GM18505 (cell line): ENCODE data around the gene RNF151.
A peak's percentile ranks its signal among the peaks of the same experiment; 100 is the strongest.
"Not testable (repeated sequence)": the region's sequence is repeated elsewhere in the genome, so short reads cannot be mapped to it uniquely, and the experiment has no call there.

ENCODE experiments used
- ATAC-seq: cut with Tn5 transposase; IDR thresholded peaks from one replicate; pipeline ENCODE4 v1.9.1; 2021; ENCODE audit not compliant: unreplicated experiment
- POLR2A ChIP-seq: IDR thresholded peaks from 4 replicates; pipeline ENCODE4 v1.6.1; 2011; ENCODE audit warnings: borderline replicate concordance; ENCODE audit not compliant: insufficient read depth, insufficient read length; ENCODE audit errors: extremely low read depth

RNF151 gene

DNA sequence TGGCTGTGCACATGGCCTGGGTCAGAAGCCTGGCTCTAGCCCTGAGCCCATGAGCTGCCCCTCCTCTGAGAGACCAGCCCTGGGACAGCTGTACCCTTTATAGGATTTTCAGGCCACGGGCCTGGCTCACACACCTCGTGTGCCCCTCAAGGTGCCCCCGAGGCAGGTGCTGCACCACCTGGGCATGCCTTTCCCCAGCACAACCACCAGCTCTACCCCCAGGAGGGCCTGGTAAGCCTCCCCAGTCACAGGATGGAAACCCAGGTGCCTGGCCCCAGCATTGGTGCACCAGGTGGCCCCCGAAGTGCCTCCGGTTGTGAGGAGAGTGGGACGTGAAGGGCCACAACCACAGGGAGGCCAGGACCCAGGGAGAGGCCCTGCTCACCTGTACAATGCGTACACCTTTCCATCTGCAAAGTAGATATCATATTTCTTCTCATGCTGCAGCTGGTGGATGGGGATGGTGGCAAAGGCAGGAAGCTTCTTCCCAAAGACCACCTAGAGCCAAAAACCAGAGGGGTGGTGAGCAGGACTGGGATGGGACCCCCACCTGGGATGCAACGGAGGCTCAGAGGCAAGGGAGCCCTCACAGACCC, 36.7 kb downstream of the RNF151 start:
- no peak for ATAC-seq
- no peak for TF ChIP-seq POLR2A

DNA sequence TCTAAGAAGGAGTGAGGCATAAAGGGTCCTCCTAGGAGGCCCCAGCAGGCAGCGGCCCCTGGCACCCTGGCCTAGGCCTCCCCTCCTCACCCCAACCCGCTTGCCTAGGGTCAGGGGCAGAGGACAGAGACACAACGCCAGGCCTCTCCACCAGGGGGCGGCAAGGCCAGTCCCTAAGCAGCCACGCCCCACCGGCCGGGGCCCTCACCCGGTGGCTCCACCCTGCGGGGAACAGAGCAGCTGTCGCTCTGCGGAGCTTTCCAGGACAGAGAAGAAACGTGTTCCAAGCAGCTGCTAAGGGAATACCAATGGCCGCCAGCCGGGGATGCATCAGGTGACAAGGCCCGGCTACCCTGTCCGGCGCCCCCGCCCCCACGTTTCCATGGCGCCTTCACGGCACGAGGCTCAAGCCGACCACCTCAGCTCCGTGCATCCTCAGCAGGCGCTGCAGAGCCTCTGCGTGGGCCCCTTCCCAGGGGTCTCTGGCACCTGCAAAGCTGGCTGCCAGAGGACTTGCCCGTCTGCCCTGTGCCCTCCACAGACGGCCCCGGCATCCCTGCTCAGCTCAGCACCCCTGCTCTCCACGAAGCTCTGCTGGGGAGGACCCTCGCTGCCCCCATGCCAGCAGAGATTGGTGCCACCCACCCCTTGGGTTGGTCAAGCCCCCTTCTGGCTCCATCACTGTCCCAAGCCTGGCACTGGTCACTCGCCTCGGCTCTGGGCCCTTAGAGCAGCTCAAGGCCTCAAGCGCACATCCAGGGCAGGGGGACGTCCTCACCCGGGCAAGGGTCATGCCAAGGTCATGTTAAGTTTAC, 37.4 kb downstream of the RNF151 start:
- peak; percentile 45 for ATAC-seq
- TF ChIP-seq POLR2A: peak; percentile 30

DNA sequence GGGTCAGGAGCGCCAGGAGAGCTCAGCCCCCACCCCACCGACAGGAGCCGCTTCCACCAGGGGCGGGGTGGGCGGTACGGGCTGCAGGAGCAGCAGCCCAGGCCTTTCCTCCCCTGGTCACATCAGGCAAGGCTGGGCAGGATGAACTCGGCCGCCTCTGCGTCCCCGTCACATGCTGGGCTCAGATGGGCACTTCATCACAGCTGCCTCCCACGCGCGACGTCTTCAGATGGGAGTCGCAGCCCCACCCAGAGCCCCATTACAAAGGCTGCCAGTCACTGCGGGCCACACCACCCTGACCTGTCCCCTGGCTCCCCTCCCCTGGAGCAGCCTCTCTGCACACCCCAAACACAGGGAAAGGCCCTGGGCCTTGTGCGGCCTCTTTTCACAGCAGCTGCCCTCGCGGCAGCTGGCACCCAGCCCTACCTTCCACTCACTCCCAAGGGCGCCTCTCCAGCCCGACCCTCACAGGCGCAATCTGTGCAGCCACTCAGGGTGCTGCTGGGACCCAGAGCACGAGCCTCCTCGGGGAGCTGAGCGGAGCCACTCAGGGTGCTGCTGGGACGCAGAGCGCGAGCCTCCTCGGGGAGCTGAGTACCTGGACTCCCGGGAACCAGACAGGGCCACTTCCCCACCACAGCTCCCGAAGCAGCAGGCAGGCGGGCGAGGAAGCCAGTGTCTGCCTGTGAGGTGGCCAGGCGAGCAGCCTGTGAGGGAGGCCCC, 38.3 kb downstream of the RNF151 start:
- no peak for ATAC-seq
- TF ChIP-seq POLR2A: no peak

DNA sequence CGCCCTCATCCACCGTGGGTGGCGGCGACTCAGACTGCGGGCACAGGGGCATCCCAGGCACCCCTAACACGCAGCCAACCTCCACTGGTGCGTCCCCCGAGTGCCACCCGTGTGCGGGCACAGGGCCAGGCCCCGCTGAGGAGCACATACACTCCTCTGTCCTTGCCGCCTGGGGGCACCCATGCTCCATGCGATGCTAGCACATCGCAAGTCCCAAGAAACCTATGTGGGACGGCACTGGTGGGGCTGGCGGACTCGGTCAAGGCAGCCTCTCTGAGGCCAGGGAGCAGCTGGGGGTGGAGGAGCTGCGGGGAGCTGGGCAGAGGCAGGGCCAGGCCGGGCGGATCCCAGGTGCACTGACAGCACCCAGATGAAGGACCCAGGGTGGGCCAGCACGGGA, 39.0 kb downstream of the RNF151 start:
- TF ChIP-seq POLR2A: no peak
- no peak for ATAC-seq

DNA sequence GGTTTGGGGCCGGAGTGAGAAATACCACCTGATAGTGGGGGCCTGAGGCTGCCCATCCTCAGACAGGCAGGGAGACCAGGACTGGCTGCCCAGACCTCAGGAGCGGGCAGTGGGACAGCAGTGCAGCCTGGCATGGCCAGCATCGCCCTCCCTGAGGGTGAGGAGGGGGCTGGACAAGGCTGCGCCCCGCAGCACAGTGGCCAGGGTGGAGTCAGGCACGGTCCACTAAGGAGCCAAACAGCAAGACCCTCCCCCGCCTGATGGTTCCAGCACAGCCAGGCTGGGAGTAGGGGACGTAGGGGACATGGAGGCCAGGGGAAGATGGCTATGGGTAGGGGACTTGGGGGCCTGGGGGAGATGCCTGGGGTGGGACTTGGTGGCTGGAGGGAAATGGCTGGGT, 39.7 kb downstream of the RNF151 start:
- no peak for TF ChIP-seq POLR2A
- ATAC-seq: no peak

DNA sequence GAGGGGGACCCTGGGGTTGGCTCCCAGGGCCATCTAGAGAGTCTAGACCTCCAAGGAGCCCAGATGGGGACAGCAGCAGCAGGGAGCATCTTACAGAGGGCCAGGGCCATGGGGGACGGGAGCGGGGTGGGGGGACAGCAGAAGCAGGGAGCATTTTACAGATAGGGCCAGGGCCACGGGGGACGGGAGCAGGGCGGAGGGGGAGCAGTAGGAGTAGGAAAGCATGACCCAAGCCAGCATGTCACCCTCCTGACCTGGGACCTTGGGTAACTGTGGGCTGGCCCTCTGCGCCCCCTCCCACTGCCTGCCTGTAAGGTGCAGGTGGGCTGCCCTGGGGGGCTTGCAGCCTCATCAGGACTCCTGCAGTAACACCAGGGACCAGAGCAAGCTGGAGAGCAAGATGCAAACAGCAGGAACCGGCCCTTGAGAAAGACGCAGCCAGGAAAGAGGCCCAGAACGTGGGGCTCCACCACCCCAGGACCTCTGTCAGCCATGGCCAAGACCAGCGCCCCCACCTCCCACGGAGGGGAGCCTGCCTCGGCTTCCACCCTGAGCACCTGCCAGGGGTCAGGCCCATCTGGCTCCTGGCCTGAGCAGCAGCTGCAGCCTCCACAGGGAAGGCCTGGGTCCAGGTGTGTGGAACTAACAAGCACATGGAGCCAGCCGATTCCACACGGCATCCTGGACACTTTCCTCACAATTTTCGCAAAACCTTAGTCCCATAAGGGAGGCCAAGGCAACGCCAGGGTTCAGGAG, 40.6 kb downstream of the RNF151 start:
- ATAC-seq: no peak

DNA sequence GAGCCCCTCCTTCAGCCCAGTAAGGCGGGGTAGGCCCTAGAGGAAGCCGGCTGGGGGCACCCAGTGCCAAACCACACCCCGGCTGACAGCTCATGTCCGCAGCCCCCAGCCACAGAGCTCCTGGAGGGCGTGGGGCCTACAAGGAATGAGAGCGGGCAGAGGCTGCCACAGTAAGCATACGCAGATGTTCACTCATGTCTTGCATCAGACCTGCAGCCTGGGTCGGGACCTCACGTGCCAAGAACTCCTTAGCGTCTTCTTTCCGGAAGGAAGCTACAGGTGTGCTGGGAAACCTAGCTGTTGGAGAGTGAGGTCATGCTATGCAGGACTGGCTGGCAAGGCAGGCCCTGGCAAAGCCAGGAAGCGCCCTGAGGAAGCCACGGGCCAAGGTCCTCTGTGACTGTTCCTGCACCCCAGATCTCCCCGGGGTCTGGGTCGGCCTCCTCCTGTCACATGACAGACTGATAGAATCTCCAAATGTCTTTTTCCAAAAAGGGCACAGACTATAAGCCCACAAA, 41.4 kb downstream of the RNF151 start:
- no peak for TF ChIP-seq POLR2A
- ATAC-seq: no peak

More for the DNA sequence above, 40.6 kb downstream of the RNF151 start:
- no peak for TF ChIP-seq POLR2A

DNA sequence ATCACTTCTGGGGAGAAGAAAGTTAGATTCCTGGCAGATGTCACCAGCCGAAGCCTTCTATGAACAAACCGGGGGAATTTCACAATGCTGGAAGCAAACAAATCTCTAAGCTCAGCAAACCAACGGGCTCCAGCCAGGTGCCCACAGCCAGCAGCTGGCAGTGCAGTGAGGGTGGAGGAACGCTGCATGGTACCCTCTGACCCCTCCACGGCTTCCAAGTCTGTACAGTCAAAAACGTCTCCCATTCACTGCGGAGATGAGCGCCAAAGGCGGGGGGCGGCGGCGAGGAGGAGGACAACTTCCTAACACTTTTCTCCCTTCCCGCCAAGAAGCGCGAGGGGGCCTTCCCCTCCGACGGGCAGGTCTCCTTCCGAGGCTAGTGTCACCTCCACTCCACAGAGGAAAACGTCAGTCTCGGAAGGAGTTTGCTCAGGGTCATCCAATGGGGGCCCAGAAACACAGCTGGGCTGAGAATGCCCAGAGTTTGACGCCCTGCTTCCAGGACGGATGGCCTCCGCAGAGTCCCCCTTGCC, 42.0 kb downstream of the RNF151 start:
- no peak for TF ChIP-seq POLR2A
- ATAC-seq: peak; percentile 6

DNA sequence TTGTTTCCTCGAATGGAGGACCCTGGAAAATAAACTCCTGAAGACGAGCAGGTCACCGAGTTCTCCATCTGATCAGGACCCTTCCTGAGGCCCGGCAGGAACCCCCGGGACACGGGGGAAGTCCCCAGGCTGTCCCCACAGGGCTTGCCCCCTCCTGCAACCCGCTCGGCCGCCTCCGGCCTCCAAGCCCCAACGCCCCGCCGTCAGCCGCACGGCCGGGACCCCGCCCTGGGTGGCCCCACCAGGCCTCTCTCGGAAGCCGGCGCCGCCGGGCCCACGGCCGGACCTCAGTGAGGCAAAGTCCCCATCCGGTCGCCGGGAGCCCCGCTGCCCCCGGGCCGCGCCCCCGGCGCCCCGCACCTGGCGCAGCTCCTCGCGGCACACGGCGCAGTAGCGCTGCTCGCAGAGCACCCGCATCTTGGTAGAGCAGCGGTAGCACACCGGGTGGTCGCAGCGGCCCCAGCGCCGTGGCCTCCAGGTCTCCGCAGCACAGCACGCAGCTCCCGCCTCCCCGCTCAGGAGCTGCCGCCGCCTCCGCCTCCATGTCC, 42.6 kb downstream of the RNF151 start:
- peak; percentile 32 for ATAC-seq
- TF ChIP-seq POLR2A: no peak

DNA sequence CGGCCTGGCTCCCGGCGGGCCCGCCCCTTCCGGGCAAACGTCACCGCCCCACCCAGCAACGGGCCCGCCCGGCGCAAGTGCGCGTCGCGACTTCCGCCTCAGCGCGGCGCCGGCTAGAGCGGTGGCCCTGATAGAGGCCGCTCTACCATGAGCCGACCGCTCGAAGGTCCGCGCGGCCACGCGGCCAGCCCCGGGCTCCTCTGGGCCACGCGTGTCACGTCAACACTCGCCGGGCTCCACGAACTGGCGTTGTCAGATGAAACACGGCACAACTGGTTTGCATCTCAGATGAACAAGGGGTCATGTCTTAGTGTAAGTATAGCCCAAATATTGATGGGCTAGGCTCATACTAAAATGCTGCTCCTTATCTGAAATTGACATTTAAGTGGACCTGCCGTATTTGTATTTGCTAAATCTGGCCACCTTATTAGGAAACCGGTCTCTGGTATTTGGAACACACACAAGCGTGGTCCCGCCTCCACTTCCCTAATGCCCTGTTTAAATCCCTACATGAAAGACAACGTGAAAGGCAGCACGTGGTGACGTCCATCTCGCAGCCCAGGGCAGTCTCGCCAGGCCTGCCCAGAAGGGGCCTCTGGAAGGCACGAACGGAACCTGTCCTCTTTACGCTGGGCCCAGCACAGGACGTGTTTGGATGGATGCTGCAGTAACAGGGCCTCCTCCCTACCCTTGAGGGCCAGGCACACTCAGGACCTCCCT, 43.3 kb downstream of the RNF151 start, which contains the start of gene ZNF598:
Gene ZNF598, minus strand, starts transcription at position 31 of the 720 bp plus-strand sequence.
- ATAC-seq: peak; percentile 70
- TF ChIP-seq POLR2A: peak; percentile 97

DNA sequence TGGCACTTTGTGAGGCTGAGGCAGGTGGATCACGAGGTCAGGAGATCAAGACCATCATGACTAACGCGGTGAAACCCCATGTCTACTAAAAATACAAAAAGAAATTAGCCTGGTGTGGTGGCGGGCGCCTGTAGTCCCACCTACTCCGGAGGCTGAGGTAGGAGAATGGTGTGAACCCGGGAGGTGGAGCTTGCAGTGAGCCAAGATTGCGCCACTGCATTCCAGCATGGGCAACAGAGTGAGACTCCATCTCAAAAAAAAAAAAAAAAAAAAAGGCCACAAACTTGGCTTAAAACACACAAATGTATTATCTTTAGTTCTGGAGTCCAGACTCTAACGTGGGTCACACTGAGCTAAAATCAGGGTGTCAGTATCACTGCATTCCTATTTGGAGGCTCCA, 45.1 kb downstream of the RNF151 start:
- not testable (repeated sequence) for ATAC-seq

DNA sequence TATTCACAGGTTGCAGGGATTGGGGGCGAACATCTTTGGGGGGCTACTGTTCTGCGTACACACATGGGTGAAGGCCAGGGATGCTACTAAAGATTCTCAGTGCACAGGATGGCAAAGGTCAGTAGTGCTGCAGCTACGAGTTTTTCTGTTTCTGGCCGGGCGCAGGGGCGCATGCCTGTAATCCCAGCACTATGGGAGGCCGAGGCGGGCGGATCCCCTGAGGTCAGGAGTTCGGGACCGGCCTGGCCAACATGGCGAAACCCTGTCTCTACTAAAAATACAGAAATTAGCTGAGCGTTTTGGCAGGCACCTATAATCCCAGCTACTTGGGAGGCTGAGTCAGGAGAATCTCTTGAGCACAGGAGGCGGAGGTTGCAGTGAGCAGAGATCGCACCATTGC, 46.9 kb downstream of the RNF151 start:
- ATAC-seq: no peak
- TF ChIP-seq POLR2A: no peak
